HS-5 (cell line): ENCODE data around the gene GRK3.

Source experiments
- DNase-seq: peaks from one replicate; pipeline ENCODE4 v3.0.0-alpha.2; 2012; ENCODE audit warnings: low read depth

The GRK3 gene

GRCh38 chr22:25760294-25760693 lies 195.8 kb downstream of the GRK3 start:
- no peak for DNase-seq

GRCh38 chr22:25760848-25761595 lies 196.5 kb downstream of the GRK3 start:
- no peak for DNase-seq

GRCh38 chr22:25762147-25762546 lies 197.7 kb downstream of the GRK3 start:
- no peak for DNase-seq

- no peak for DNase-seq
Observed at GRCh38 chr22:25763239-25763777, 198.8 kb downstream of the GRK3 start.

GRCh38 chr22:25764270-25765015 lies 200.0 kb downstream of the GRK3 start:
- DNase-seq, result no peak

GRCh38 chr22:25765016-25765367 lies 200.5 kb downstream of the GRK3 start:
- DNase-seq, result no peak

- no peak for DNase-seq
Observed at GRCh38 chr22:25765801-25766200, 201.3 kb downstream of the GRK3 start.

DNA sequence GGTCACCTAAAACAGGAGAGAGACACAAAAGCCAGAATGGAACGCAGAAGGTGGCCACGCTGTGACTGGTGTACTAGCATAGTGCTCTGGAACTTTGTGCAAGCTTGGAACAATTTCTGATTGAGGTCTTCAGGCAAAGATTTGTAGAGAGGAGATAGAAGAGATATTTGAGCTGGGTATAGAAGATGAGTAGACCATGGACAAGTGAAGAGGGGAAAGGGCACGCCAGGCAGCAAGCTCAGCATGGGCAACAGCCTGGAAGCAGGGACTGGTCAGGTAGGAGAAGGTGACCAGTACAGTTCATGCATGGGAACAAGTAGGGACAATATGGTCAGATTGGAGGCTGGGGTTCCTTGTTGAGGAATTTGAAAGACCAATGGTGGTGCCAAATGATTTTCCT lies 201.9 kb downstream of the GRK3 start:
- DNase-seq, result no peak

- DNase-seq, result no peak
Observed at GRCh38 chr22:25770333-25770732, 205.9 kb downstream of the GRK3 start.

DNA sequence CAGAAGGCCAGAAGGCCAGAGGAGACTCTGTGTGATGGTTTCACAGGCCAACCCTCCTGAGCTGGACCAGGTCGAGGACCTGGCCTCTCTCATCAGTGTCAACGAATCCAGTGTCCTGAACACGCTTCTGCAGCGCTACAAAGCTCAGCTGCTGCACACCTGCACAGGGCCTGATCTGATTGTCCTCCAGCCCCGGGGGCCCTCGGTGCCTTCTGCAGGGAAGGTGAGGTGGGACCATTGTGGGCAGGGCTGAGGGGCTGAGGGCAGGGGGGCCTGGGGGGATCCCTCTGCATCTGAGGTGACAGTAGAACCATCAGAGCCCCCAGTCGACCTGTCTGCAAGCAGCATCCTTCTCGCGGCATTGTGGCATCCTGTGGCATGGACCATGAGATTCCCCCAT lies 207.8 kb downstream of the GRK3 start:
- DNase-seq, result no peak

- DNase-seq, result no peak
Observed at GRCh38 chr22:25774575-25775026, 210.1 kb downstream of the GRK3 start.

GRCh38 chr22:25775531-25775930 lies 211.1 kb downstream of the GRK3 start:
- DNase-seq, result no peak

DNA sequence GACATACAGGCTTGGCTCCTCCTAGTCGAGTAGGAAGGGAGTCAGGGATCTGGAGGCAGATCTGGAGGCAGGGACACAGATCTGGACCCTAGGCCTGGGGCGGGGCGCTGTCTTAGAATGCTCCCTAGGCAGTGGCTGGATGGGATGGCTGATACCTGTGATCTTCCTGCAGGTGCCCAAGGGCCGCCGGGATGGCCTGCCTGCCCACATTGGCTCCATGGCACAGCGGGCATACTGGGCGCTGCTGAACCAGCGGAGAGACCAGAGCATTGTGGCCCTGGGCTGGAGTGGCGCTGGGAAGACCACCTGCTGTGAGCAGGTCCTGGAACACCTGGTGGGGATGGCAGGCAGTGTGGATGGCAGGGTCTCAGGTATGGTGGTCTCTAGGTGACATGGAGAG lies 212.9 kb downstream of the GRK3 start:
- DNase-seq, result no peak

GRCh38 chr22:25777870-25778269 lies 213.4 kb downstream of the GRK3 start:
- no peak for DNase-seq
